T-helper 2 cell (primary cell): ENCODE measurements around the gene DCAF17.
A peak's percentile ranks its signal among the peaks of the same experiment; 100 is the strongest.

Source experiments
- DNase-seq, 5 experiments: peaks; one replicate each; pipeline versions ENCODE4 v3.0.0 to v3.0.0-alpha.2; 2012 to 2022
- total RNA-seq, 2 donors: gene quantifications; one replicate each; lab custom pipeline; 2026; lab: John Stamatoyannopoulos, UW

Gene DCAF17, protein sequence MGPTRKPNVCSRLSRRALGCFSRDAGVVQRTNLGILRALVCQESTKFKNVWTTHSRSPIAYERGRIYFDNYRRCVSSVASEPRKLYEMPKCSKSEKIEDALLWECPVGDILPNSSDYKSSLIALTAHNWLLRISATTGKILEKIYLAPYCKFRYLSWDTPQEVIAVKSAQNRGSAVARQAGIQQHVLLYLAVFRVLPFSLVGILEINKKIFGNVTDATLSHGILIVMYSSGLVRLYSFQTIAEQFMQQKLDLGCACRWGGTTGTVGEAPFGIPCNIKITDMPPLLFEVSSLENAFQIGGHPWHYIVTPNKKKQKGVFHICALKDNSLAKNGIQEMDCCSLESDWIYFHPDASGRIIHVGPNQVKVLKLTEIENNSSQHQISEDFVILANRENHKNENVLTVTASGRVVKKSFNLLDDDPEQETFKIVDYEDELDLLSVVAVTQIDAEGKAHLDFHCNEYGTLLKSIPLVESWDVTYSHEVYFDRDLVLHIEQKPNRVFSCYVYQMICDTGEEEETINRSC
- total RNA-seq = 23.4 to 43.2 reads per million in 2 donors

DNA sequence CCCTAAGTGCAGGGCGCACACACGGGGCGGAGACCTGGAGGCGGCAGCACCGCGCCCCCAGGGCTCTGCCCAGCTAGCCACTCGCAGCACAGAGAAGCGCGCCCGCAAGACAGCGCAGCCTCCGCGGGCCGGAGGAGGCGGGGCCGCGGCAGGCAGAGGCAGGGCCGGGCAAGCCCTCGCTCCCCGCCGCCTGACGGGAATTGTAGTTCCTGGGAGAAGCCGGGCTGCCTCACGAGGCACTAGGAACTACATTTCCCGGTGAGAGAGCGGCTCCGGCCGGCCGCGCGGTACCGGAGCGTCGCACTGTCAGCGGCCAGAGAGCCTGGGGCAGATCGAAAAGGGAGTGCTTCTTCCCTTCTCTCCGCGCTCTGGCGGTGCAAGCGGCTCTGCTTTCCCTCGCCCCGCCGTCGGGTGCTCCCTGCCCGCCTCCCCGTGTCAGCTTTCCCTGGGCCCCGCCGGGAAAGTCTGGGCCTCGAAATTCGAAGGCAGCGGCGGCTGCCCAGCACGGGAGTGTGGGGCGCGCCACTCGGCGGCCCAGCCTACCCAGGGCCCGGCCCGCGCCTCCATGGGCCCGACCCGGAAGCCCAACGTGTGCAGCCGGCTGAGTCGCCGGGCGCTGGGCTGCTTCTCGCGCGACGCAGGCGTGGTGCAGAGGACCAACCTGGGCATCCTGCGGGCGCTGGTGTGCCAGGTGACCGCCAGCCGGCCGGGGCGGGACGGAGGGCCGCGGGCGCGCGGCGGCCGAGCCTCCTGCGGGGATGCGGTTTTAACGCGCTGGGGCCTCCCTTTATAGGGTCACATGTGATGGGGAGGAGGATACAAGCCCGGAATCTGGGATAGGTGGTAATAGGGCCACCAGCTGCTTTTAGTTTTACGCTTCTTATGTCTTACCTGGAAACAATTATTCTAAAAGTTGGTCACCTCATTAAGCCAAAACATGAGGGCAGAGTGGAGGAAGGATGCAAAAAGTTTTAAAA is at the start of gene DCAF17:
TSS of gene DCAF17 (plus strand) at position 214 of the 977 bp plus-strand sequence. CDS start at position 566, 352 bp downstream.
- DNase-seq = peak; percentile 81 to 98 (median 90)

DNA sequence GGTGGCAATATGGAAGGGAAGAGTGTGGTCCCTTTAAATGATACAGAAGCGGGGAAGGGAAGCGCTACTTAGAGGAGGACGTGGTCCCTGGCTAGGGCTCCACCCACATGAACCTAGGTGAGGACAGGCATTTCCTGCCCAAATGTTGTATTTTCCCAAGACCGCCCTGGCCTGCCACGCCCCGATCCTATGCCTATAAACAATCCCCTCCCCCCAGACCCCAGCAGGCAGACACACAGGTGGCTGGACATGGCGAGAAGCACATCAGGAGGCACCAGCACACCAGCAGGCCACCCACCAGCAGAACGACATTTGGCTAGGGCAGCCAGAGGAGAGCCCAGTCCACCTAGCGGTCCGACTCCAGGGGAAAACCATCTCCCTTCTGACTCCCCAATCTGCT is 47.4 kb upstream of the DCAF17 start:
- DNase-seq = no peak

DNA sequence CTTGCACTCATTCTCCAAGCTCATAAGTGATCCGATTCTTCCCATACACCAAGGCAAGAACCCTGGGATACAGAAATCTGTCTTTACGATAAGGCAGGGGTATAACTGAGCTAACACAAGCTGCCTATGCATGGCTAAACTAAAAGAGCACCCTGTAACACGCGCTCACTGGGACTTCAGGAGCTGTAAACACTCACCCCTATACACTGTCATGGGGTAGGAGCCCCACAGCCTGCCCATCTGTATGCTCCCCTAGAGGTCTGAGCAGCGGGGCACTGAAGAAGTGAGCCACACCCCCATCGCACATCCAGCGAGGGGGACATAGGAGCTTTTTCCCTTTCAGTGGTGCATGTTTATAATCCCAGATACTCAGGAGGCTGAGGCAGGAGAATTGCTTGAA is 47.0 kb upstream of the DCAF17 start:
- DNase-seq = no peak

DNA sequence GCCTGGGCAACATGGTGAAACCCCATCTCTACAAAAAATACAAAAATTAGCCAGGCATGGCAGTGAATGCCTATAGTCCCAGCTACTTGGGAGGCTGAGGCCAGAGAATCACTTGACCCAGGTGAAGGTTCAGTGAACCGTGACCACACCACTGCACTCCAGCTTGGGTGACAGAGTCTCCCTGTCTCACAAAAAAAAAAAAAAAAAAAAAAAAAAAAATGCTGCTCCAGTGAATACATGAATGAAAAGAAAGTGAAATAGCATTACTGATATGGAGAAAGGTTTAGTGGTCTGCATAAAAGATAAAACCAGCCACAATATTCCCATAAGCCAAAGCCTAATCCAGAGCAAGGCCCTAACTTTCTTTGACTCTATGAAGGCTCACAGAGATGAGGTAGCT is 44.7 kb upstream of the DCAF17 start:
- DNase-seq = no peak

DNA sequence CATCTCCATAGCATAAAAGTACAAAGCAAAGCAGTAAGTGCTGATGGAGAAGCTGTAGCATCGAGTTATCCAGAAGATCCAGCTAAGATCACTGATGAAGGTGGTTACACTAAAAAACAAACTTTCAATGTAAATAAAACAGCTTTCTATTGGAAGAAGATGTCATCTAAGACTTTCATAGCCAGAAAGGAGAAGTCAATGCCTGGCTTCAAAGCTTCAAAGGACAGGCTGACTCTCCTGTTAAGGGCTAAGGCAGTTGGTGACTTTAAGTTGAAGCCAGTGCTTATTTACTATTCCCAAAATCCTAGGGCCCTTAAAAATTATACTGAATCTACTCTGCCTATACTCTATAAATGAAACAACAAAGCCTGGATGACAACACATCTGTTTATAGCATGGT is 44.2 kb upstream of the DCAF17 start:
- DNase-seq = no peak

DNA sequence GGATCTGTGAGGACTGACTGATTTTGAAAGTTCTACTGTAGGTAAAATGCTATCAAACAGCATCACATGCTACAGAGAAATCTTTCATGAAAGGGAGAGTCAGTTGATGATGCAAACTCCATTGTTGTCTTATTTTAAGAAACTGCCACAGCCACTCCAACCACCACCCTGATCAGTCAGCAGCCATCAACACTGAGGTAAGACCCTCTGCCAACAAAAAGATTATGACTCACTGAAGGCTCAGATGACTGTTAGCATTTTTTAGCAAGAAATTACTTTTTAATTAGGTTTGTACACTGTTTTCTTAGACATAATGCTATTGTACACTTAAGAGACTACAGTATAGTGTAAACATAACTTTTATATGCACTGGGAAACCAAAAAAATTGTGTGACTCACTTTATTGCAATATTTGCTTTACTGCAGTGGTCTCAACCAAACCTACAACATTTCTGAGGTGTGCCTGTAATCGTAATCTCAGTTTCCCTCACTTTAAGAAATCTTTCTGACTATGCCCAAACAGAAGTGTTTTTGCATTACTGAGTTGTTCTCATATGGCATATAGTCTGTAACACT is 43.0 kb upstream of the DCAF17 start:
- peak in 1 of 5 experiments; percentile 93 for DNase-seq

DNA sequence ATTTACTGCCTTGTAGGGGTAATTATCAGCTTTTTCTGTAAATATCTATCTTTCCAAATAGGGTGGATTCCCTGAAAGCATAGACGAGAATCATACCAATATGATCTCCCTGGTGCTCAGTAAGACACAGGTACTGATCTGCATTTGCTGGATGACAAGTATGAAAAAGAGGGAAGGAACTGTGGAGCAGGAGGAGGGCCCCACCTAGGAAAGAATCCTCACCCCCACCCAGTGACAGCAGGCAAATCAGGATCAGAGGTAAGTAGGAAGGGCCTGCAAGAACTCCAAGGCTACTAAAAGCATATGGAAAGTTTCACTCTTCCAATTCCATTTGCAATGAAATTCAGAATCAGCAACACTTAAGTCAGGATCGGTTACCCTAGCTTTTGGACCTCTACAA is 42.5 kb upstream of the DCAF17 start:
- DNase-seq = no peak

DNA sequence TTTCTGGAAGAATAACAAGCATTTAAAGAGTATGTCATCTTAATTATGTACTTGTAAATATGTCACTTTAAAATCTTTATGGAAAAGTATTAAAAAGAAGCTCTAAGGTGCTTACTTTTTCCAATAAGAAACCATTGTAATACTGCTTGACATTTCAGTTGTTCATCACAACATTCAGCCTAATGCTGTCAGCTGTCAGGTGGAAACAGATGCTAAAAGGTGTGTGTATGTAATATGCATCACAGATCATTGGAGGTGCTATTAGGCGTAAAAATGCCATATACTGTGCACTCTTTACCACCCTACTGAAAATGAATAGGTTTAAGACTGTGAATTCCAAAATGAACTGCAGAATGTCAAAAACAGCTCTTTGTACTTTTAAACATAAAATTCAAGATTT is 40.5 kb upstream of the DCAF17 start:
- no peak for DNase-seq

DNA sequence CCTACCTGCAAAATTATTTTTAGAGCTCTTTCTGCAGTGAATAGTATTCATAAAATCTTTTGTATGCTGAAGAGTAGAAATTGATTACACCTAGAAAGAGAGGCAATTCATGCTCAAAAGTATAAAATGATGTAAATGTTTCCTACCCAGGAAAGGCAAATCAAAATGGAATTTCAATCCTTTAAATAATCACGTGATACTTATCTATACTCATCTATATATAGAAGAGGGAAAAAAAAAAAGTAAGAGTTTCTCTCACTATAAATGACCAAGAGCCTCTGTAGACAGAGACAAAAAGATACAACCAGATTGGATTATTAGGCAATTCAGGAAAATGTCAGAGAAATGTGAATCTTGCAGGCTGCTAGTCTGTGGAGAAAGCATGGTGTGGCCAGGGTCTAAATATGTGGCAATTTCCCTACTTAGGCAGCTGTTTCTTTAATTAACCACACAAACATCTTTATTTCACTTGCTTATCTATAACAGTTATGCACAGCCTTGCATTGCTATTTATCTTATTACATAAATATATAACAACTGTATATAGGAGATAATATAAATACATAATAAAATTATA is 39.8 kb upstream of the DCAF17 start:
- DNase-seq = no peak

DNA sequence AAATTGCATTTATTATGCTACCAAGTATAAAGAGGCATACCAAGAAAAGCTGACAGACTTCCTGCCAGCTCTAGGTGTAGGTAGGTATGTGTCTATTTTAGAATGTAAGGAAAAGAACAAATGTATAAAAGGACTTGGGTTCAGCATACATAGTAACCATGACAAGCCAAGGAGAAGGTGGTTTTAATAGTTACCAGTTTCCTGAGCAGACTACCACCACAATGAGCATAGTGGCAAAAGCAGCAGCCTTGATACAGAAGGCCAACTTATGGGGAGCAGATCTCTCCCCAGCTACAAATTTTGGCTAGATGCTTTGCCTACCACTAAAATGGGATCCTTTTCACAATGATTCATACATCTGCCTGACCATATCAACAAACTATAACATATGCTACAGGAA is 34.7 kb upstream of the DCAF17 start:
- no peak for DNase-seq

DNA sequence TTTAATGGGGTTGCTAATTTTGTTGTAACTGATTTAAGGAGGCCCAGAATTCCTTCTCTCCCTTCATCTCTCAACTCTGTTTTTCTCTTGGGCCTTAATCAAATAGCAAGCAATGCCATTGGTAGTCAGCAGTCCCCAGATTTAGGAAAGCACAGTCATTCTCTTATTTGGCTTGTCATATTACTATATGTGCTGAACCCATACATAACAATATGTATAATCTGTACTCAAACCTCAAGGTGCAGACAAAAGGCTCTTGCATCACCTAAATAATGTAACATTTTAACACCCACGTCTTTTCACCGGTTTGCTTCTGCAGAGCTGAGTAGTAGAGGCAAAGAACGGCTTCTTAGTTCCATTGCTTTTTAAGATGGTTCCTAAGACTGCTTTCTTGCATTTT is 33.6 kb upstream of the DCAF17 start:
- no peak for DNase-seq

DNA sequence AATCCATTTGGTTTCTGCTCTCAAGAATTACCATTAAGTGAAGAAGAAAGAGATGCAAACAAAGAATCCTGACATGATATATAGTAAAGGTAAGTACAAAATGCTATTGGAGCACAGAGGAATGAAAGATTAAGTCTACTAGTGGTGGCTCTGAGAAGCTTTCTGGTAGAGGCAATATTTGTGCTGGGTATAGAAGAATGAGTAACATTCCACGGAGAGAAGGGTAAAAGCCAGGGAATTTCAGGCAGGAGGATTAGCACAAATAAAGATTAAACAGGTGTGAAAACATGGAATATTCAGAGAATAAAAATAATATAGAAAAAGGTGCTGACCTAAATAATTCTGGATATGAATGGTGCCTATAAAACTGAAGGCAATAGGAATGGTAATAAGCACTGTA is 32.1 kb upstream of the DCAF17 start:
- DNase-seq = no peak

DNA sequence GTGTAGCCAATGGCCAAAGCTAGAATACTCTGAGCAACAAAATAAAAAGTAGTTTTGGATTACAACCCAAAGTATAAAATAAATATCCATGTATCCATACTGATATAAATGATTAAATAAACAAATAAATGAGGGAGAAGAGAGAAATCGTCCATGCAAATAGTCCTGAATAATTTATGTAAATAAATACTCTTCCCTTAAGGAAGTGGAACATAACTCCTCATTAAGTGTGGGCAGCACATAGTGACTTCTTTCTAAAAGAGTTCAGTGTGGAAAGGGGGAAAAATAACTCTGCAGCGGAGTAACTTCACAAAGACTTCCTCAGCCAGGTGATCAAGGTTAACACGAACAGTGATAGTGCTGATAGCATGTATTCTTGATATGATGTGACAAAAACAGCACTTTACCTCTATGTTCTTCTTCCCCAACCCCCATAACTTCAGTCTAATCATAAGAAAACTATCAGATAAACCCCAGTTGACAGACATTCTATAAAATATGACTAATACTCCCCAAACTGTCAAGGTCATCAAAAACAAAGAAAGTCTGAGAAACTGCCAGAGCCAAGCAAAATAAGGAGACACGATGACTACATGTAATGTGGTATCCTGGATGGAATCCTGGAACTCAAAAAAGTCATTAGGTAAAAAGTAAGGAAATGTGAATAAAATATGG is 31.0 kb upstream of the DCAF17 start:
- DNase-seq = peak in 1 of 5 experiments; percentile 78

DNA sequence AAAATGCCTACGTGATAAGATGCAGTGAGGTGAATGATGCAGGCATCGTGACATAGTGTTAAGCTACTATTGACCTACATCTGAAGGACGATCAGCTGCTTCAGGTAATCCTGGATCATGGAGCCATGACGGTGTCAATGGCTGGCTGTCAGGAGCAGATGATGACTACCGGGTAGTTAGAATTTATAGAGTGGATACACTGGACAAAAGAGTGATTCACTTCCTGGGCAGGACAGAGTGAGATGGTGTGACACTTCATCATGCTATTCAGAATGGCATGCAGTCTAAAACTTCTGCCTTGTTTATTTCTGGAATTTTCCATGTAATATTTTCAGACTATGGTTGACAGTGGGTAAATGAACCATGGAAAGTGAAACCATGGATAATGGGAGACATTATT is 29.8 kb upstream of the DCAF17 start:
- DNase-seq = no peak

DNA sequence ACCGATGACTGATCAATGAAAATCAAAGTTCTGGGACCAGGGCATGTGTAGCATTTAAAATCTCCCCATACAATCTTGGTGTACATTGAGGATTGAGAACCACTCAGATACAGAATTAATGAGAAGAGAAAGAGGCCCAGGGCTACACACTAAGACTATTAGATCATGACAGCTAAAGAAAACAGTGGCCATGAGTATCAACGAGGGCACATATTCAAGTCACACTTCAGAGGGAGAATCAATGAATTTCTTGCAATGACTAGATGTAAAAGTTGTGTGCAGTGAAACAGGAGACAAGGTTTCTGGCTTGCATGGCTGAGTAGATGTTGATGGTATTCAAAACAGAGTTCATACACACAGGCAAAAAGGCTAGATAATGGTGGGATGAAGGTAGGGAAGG is 29.3 kb upstream of the DCAF17 start:
- DNase-seq = no peak

DNA sequence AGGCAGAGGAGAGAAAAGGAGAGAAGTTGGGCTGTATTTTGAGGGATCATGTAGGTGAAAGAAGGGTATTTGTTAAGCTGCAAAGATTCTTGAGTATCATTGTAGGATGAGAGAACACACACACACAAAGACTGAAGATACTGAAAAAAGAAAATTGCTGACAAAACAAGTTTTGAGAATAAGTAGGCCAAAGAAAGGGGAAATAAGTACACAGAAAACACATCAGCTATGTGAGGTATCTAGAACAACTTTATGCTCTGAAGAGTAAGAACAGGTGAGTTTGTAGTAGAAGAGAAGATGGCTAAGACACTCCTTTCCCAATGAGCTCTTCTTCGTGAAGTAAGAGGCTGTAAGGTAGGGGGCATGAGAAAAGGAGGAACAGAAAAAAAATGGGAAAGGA is 28.5 kb upstream of the DCAF17 start:
- no peak for DNase-seq

DNA sequence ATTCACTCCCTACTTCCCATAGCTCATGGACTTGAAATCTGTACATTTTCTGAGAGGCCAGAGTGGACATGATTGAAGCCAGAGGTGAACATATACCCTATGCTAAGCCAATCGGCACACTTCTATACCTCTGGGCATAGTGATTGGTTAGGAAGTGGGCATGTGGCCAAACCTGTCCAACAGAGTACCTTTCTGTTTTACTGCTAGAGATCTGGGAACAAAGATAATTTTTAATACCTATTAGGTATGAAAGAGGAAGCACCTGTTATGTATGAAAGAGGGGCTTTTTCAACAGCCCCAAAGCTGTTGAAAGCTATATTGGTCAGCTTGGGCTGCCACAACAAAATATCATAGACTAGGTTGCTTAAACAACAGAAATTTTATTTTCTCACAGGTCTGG is 28.0 kb upstream of the DCAF17 start:
- DNase-seq = no peak

DNA sequence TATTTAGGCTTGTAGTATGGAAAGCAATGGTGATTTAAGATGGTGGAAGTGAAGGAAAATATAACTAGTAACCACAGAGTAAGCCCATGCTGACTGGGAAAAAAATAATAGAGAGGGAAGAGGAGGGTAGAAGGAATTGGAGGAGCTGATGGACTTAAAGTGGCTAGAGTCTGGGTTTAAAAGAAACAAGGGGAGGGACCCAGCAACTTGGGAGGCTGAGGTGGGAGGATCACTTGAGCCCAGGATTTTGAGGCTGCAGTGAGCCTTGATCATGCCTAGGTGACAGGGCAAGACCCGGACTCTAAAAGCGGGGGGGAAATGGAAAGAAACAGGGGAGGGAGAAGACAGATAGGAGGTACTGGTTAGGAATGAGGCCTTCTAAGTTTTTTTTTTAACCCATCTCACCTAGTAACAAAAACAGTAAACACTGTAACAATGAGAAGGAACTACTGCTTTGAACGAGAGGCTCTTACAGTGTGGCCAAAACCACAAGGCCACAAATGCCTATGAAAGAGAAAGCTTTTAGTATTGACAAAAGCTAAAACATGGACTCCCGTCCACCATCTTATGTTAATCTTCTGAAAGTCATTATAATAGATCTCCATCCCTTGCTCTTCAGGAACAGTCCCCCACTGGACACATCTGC is 26.9 kb upstream of the DCAF17 start:
- DNase-seq = peak in 1 of 5 experiments; percentile 81

DNA sequence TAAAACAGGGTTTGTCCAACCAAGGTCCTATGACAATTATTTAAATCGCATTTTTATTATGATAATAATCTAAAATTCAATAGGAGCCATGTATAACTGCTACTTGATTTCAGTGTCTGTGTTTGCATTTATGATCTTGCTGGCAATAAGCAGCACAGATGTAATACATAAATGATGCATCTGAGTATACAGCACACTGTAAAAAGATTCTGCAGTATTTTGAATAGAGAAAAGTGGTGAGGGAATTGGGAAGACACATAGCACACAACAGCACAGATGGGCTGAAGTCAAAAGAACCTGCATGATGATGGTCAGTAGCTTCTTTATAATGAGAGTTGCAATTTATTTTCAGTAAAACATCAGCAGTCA is 26.4 kb upstream of the DCAF17 start:
- DNase-seq = no peak

DNA sequence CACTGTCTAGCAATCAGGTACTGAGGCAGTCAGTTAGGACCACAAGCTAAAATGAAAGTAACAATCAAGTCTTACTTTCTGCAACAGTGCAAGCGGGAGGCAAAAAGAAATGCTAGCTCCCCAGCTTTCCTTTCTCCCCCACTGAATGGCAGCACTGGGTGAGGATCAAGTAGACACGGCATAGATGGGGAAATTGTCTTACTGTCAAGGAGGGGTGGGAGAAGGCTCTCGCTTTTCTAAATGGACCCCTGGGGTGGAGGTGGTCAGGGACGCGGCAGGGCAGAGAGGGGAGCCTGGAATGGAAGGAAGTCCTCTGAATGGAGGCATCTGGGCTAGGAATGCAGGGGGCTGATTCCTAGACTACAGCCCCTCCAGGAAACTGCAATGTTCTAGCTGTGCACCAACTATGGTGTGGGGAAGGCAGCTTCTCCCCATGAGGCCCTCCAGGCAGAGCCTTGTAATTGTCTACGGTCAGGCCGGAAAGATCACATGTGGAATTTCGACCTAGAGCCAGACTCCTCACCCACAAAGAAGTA is 24.5 kb upstream of the DCAF17 start:
- no peak for DNase-seq

DNA sequence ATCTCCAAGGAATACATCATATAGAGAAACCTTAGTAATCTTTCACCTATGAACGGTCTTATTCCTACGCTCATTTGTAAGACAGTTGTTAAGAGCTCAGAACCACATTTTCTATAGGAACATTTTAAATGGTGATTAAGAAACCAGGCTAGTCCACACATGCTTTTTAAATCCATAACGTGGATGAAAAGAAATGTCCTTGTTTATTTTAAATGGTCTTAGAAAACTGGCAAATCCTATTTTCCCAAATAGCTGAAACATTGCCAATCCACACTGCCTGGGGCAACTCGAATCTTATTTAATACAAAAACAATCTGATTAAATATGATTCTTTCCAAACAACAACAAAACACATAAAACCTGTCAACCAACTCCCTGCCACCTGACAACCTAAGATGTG is 23.9 kb upstream of the DCAF17 start:
- DNase-seq = no peak
